GM12872 (cell line): Measurements from ENCODE around the gene MRE11.

Experiments
- TF ChIP-seq, protein P1 (sequence below): IDR thresholded peaks from 3 replicates; pipeline ENCODE4 v1.5.1; 2011; ENCODE audit warnings: low read depth, mild to moderate bottlenecking, low read length, moderate library complexity; ENCODE audit not compliant: insufficient read depth

Gene MRE11

DNA sequence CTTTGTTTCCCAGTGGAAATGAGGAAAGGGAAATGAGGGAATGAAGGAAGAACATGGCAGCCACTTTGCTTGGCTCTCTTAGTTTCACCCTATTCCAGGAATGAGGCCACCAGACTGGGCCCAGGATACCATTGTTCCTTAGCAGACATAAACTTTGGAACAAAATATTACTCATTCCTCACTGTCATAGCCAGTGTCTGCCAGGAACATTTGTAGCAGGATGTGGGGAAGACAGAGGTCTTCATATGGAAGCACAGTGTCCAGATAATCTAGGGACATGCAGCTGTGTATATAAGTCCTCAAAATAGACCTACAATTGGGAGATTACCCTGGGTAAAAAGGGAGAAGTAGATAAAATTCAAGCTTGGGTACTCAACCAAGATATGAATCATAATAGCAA is 34.9 kb upstream of the MRE11 start:
- TF ChIP-seq, protein P1, sequence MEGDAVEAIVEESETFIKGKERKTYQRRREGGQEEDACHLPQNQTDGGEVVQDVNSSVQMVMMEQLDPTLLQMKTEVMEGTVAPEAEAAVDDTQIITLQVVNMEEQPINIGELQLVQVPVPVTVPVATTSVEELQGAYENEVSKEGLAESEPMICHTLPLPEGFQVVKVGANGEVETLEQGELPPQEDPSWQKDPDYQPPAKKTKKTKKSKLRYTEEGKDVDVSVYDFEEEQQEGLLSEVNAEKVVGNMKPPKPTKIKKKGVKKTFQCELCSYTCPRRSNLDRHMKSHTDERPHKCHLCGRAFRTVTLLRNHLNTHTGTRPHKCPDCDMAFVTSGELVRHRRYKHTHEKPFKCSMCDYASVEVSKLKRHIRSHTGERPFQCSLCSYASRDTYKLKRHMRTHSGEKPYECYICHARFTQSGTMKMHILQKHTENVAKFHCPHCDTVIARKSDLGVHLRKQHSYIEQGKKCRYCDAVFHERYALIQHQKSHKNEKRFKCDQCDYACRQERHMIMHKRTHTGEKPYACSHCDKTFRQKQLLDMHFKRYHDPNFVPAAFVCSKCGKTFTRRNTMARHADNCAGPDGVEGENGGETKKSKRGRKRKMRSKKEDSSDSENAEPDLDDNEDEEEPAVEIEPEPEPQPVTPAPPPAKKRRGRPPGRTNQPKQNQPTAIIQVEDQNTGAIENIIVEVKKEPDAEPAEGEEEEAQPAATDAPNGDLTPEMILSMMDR = no peak

DNA sequence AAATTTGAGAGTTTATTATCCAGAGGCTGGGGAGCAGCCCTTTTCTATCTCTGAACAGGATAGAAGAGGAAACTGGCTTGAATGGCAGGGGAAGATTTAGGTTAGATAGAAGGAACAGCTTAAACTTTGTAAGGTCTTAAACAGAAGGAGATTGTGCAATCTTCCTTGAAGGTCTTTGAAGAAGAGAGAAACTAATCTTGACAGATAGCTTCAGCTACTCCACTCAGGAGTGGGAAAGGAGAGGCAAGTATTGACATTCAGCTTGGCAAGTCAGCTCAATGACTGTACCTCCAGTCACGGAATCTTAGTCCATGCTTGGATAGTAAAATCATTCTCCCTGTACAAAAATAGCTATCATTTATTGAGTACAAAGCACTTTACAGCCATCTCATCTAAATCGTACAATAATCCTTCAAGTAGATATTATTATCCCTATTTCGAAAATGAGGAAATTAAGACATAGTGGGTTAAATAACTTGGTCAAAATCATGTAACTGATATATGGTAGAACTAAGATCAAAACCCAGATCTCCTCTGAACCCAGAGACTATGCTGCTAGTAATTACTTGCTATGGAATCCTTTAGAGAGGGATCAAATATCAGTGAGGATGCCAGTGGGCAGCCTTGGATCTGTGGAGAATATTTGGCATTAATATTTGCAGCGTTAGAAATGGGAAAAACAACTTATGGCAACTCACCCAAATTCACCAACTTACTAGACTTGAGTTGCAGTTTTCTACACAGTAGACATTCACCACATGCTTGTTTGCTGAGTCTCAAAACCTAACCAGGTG is 33.2 kb upstream of the MRE11 start:
- TF ChIP-seq, protein P1 = no peak

DNA sequence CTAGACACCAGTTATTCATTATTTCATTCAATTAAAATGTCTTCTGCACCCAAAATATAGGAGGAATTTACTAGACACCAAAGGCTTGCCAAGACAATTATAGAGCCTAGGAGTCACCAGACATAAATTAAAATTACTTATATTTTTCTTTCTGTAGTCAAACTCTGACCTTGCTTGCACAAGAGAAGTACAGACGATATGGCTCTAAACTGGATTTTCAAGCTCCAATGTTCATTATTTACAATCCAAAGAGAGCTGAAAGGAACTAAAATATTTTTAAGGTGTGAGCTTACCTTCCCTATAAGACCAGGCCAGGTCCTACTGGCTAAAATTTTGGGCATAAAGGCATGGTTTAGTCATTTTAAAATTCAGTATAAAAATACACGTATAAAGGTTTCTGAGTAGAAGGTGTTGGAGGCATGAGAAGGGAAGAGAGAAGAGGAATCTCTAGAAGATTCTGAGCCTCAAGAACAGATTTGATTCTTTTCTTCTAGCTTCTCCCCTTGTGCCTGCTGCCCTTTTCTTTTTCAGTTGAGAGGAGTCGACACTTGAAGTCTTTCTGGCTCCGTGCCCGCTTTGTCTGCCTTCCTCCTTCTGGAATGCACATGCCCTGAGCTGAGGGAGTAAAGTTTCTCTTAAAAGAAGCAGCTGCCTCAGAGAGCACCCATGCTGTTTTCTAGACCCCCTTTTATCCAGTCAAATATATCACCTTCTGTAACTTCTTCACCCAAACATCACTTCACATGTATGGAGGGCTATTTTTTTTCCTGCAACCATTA is 32.1 kb upstream of the MRE11 start:
- TF ChIP-seq, protein P1 = no peak

DNA sequence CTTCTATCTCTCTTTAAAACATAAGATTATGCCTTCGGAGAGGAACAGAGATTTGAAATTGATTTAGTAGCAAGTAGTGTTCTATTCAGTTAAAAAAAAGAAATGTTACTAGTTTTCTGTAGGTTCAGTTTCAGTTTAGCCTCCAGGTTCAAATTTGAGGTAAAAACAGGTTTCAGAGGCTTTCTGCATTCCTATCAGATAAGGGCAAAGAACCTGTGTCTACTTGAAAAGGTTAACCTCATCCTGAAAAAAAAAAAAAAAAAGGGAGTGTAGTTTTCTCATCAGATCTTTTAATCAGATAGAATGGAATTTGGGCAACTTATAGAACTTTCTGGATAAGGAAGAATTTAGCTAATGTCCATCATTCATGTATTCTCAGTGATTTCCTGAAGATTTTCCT is 30.7 kb upstream of the MRE11 start:
- TF ChIP-seq, protein P1 = no peak

DNA sequence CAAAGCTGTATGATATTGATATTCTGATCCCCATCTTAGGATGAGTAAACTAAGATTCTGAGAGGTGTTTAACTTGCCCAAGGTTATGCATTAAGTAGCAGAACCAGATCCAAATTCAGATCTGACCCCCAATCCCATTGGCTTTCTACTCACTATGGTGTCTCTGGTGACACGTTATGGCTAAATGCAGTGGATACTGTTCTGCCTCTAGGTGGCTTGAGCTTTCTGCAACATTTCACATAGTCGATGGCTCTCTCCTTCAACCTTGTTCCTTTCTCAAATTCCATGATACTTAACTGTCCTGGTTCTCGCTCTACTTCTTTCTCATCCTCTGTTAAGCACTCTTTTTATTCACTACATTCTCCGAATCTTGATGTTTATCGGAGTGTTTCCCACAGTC is 28.0 kb upstream of the MRE11 start:
- TF ChIP-seq, protein P1 = peak; percentile 59

DNA sequence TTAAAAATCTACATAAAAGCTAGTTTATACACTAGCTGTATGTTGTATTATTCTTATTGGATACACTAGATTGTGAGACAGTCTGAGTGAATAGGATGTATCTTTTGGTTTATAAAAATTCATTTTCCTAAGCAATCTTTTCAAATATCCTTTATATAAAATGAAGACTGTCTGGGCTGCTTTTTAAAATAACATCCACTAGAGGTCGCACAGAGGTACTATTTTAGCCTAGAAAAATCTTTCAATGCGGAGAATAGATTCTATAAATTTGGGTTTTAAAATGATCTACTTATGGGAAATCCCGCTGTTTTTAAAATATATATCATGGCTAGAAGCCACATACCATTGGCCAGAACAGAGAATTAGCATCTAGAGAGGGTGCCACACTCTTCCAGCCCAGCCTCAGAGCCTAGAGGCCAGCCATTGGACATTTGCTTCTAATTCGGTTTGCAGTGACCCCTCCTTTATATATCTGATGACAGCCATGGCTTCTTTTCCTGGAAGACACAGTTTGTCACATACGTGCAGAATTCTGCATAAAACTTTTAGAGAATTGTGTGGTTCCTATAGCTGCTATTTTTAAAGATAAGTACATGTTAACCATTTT is 25.9 kb upstream of the MRE11 start:
- TF ChIP-seq, protein P1 = peak; percentile 37; the same call in 2 of the 3 replicates

DNA sequence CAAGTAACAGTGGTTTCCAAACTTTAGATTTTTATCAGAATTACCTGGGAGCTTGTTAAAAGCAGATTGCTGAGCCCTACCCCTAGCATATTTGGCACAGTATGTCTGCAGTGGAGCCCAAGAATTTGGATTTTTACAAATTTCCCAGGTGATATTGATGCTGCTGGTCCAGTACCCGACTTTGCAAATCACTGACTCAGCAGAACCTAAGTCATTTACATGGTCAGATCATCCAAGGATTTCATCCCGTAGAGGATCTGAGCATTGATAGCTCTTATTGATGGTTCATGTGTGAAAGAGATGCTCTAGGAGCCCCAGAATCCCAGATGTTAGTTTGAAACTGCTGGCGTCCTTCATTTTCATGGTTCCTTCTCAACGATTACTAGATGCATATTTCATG is 24.7 kb upstream of the MRE11 start:
- TF ChIP-seq, protein P1 = no peak
